Activated CD4-positive, alpha-beta T cell treated with anti-CD3 and anti-CD28 coated beads, Interleukin-2, amount 10 ng/mL, durations not matched to agents 24 days and 14 days (primary cell): ENCODE results near the gene MUC4. TPM values are rescaled to one million over a fixed set of nuclear protein-coding genes. Genes with fewer than 3 reads are reported as not detected.

ENCODE experiments used
- DNase-seq: peaks from one replicate; pipeline ENCODE4 v3.0.0; 2022
- H3K27ac Mint-ChIP-seq: one replicate; pipeline ENCODE4 v1.8.0; 2022; ENCODE audit warnings: mild to moderate bottlenecking, mixed read lengths
- H3K27me3 Mint-ChIP-seq: one replicate; pipeline ENCODE4 v1.8.0; 2022; ENCODE audit warnings: mixed read lengths
- H3K36me3 Mint-ChIP-seq: one replicate; pipeline ENCODE4 v1.8.0; 2022; ENCODE audit warnings: low read depth, mild to moderate bottlenecking, mixed read lengths
- H3K4me1 Mint-ChIP-seq: one replicate; pipeline ENCODE4 v1.8.0; 2021; ENCODE audit warnings: mixed read lengths
- H3K4me3 Mint-ChIP-seq: one replicate; pipeline ENCODE4 v1.8.0; 2022; ENCODE audit warnings: mild to moderate bottlenecking, moderate library complexity, mixed read lengths
- H3K9me3 Mint-ChIP-seq: one replicate; pipeline ENCODE4 v1.8.0; 2021; ENCODE audit warnings: mixed read lengths
- intact Hi-C: fragments of 100-400 bp; cut with micrococcal nuclease; formaldehyde crosslinking; loops from one replicate; pipeline ENCODE4 v1.15.1; 2023
- total RNA-seq: library from RNA; stranded (reverse); gene quantifications from 2 replicates; pipeline ENCODE4 v1.2.3, GENCODE V29; 2022

The MUC4 gene
- total RNA-seq: 0.68 and 0.90 TPM in 2 replicates

GRCh38 chr3:195811756-195812155 is at the start of gene MUC4:
Gene MUC4, minus strand, starts transcription at chr3:195811929. Its CDS starts 112 bp downstream, at chr3:195811817.
- Mint-ChIP-seq H3K36me3 (no peaks in the 10 kb centered on the region), H3K27me3 (no peaks in the 10 kb centered on the region), H3K27ac (no peak within 1 kb of the TSS), H3K4me1 (peaks cover 2% of the 10 kb centered on the region), H3K9me3 (no peaks in the 10 kb centered on the region), H3K4me3 (no peak within 1 kb of the TSS)
- intact Hi-C loops: no loop called here
- DNase-seq: no peak

- Mint-ChIP-seq H3K4me3 (no peak overlapping the region), H3K27ac (peak overlapping the region; percentile 3), H3K4me1 (peaks cover 6% of the 10 kb centered on the region), H3K27me3 (peaks cover 2% of the 10 kb centered on the region), H3K9me3 (no peaks in the 10 kb centered on the region), H3K36me3 (peaks cover 10% of the 10 kb centered on the region)
- intact Hi-C loops: no loop called here
- no peak for DNase-seq
These were observed 48.7 kb upstream of the MUC4 start for GRCh38 chr3:195860456-195860855.

GRCh38 chr3:195859846-195860411 is 48.2 kb upstream of the MUC4 start:
- H3K36me3 Mint-ChIP-seq: peaks cover 8% of the 10 kb centered on the region

GRCh38 chr3:195859061-195859845 is 47.5 kb upstream of the MUC4 start:
- intact Hi-C loops: loop anchor here (1.0 to 10.0 kb wide), 3 partner anchors 35 to 234 kb away; no protein-coding TSS in a partner anchor
- peak; percentile 94 for DNase-seq
- Mint-ChIP-seq H3K27ac (peak overlapping the region; percentile 7), H3K4me3 (peak overlapping the region; percentile 74), H3K9me3 (no peaks in the 10 kb centered on the region), H3K4me1 (peaks cover 6% of the 10 kb centered on the region), H3K27me3 (peaks cover 2% of the 10 kb centered on the region), H3K36me3 (peaks cover 6% of the 10 kb centered on the region)

More at GRCh38 chr3:195859846-195860411, 48.2 kb upstream of the MUC4 start:
- Mint-ChIP-seq H3K4me1 (peaks cover 6% of the 10 kb centered on the region), H3K9me3 (no peaks in the 10 kb centered on the region), H3K4me3 (peak overlapping the region; percentile 74), H3K27ac (no peak overlapping the region), H3K27me3 (peaks cover 2% of the 10 kb centered on the region)
- intact Hi-C loops: loop anchor here (1.0 to 10.0 kb wide), 3 partner anchors 34 to 235 kb away; no protein-coding TSS in a partner anchor
- DNase-seq: no peak

GRCh38 chr3:195856410-195857084 is 44.8 kb upstream of the MUC4 start:
- intact Hi-C loops: loop anchor here (10.0 kb wide), 1 partner anchor 232 kb away; no protein-coding TSS in a partner anchor
- no peak for DNase-seq
- Mint-ChIP-seq H3K9me3 (no peaks in the 10 kb centered on the region), H3K27me3 (peaks cover 2% of the 10 kb centered on the region), H3K36me3 (no peaks in the 10 kb centered on the region), H3K27ac (no peak overlapping the region), H3K4me1 (peaks cover 8% of the 10 kb centered on the region), H3K4me3 (no peak overlapping the region)

- no peak overlapping the region for H3K4me3 Mint-ChIP-seq
These were observed 44.0 kb upstream of the MUC4 start for GRCh38 chr3:195855471-195856409.

GRCh38 chr3:195854628-195855294 is 43.0 kb upstream of the MUC4 start:
- Mint-ChIP-seq H3K27me3 (no peaks in the 10 kb centered on the region), H3K36me3 (no peaks in the 10 kb centered on the region), H3K9me3 (no peaks in the 10 kb centered on the region), H3K4me1 (peaks cover 14% of the 10 kb centered on the region), H3K4me3 (no peak overlapping the region), H3K27ac (no peak overlapping the region)
- DNase-seq: no peak
- intact Hi-C loops: loop anchor here (5.0 to 10.0 kb wide), 3 partner anchors 107 to 230 kb away; no protein-coding TSS in a partner anchor

More at GRCh38 chr3:195855471-195856409, 44.0 kb upstream of the MUC4 start:
- peaks cover 2% of the 10 kb centered on the region for H3K27me3 Mint-ChIP-seq
- intact Hi-C loops: loop anchor here (10.0 kb wide), 1 partner anchor 231 kb away; no protein-coding TSS in a partner anchor
- DNase-seq: no peak
- peaks cover 13% of the 10 kb centered on the region for H3K4me1 Mint-ChIP-seq
- H3K27ac Mint-ChIP-seq: no peak overlapping the region
- no peaks in the 10 kb centered on the region for H3K9me3 Mint-ChIP-seq
- H3K36me3 Mint-ChIP-seq: no peaks in the 10 kb centered on the region

- Mint-ChIP-seq H3K27me3 (no peaks in the 10 kb centered on the region), H3K36me3 (no peaks in the 10 kb centered on the region), H3K4me1 (peaks cover 9% of the 10 kb centered on the region), H3K4me3 (no peak overlapping the region), H3K27ac (no peak overlapping the region), H3K9me3 (no peaks in the 10 kb centered on the region)
- intact Hi-C loops: loop anchor here (5.0 to 10.0 kb wide), 3 partner anchors 107 to 229 kb away; no protein-coding TSS in a partner anchor
- DNase-seq: no peak
These were observed 42.3 kb upstream of the MUC4 start for GRCh38 chr3:195853996-195854395.

- no peak for DNase-seq
- Mint-ChIP-seq H3K9me3 (no peaks in the 10 kb centered on the region), H3K27me3 (no peaks in the 10 kb centered on the region), H3K4me1 (peaks cover 9% of the 10 kb centered on the region), H3K27ac (no peak overlapping the region), H3K4me3 (no peak overlapping the region), H3K36me3 (no peaks in the 10 kb centered on the region)
- intact Hi-C loops: loop anchor here (5.0 to 10.0 kb wide), 3 partner anchors 106 to 228 kb away; no protein-coding TSS in a partner anchor
These were observed 41.3 kb upstream of the MUC4 start for GRCh38 chr3:195853036-195853435.

- no peaks in the 10 kb centered on the region for H3K27me3 Mint-ChIP-seq
- no peaks in the 10 kb centered on the region for H3K36me3 Mint-ChIP-seq
- peaks cover 9% of the 10 kb centered on the region for H3K4me1 Mint-ChIP-seq
- H3K27ac Mint-ChIP-seq: no peak overlapping the region
- intact Hi-C loops: loop anchor here (1.0 to 10.0 kb wide), 6 partner anchors 104 to 580 kb away; partner anchors contain the start of gene XXYLT1
- no peaks in the 10 kb centered on the region for H3K9me3 Mint-ChIP-seq
- DNase-seq: peak; percentile 97
- peak overlapping the region; percentile 5 for H3K4me3 Mint-ChIP-seq
These were observed 39.3 kb upstream of the MUC4 start for GRCh38 chr3:195850857-195851543.

GRCh38 chr3:195849322-195850074 is 37.8 kb upstream of the MUC4 start:
- Mint-ChIP-seq H3K9me3 (no peaks in the 10 kb centered on the region), H3K27ac (no peak overlapping the region), H3K4me3 (no peak overlapping the region), H3K36me3 (no peaks in the 10 kb centered on the region), H3K27me3 (no peaks in the 10 kb centered on the region), H3K4me1 (peaks cover 9% of the 10 kb centered on the region)
- no peak for DNase-seq
- intact Hi-C loops: loop anchor here (2.0 to 10.0 kb wide), 5 partner anchors 102 to 579 kb away; partner anchors contain the start of gene XXYLT1
